SIG-M5 treated with dmso at 0.1 percent for 504 hours (cell line): ENCODE results near the gene STK33.

Source experiments
- DNase-seq: peaks from one replicate; lab custom pipeline; 2025; ENCODE audit not compliant: unreplicated experiment; lab: John Stamatoyannopoulos, UW

STK33 gene

DNA sequence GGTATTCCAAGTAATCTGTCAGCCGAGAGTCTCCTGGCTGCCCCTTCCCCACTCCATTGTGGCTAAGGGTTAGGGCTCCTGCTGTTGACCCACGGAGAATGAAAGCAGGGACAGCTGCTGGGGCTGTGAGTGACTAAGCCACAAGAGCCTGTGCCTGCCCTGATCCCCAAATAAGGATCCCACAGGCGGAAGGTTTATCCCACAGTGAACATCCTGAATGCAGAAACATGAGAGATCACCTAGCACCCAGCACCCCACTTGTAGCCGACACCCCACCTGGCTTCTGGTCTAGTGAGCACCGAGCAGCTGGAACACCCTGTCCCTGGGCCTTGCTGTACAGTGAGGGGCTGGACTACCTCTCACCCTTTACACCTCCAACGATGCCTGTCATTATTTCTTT lies 212.7 kb downstream of the STK33 start:
- DNase-seq: no peak

DNA sequence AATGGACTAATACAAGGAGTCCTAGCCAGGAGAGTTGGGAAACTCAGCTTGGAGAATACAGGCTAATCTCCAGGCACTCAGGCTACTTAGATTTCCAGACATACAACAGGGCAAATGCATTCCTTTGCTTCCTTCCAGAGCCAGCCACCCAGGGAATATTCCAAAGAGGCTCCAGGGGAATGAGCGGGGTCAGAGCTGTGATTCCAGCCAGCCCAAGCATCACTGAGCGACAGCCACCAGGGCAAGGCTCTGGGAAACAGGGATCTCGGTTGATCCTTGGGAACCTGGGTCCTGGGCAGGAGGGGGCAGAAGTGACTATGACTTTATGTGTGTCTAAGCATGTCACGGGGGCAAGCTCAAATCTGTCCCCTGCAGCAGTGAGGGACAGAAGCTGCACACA lies 218.1 kb downstream of the STK33 start:
- no peak for DNase-seq

DNA sequence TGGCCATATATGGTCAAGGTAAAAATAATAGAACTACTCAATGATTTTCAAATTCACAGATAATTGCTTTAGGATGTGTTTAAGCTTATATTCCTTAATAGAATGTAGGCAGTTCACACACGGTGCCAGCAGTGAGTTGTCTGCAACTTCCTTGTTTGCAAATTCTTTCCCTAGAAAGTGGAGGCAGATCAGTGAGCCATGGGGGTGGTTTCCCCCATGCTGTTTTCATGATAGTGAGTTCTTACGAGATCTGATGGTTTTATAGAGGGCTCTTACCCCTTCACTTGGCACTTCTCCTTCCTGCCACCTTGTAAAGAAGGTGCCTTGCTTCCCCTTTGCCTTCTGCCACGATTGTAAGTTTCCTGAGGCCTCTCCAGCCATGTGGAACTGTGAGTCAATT lies 218.6 kb downstream of the STK33 start:
- DNase-seq: no peak

DNA sequence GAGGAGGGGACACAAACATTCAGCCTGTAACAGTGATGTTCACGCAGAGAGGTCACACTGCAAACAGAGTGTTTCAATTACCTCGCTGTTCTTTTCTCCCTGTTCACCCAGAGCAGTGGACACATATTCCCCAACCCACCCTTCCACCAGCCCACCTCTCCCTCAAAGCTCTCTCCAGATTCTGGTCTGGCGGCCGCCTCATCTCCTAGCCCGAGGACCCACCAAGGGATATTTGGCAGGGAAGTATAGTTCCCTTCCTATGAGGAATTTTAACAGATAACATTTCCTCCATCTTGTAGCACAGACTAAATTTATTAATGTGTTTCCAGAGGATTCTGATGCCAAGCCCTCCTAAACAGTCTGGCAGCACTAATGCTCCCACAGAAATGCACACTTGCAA lies 219.3 kb downstream of the STK33 start:
- DNase-seq: no peak

DNA sequence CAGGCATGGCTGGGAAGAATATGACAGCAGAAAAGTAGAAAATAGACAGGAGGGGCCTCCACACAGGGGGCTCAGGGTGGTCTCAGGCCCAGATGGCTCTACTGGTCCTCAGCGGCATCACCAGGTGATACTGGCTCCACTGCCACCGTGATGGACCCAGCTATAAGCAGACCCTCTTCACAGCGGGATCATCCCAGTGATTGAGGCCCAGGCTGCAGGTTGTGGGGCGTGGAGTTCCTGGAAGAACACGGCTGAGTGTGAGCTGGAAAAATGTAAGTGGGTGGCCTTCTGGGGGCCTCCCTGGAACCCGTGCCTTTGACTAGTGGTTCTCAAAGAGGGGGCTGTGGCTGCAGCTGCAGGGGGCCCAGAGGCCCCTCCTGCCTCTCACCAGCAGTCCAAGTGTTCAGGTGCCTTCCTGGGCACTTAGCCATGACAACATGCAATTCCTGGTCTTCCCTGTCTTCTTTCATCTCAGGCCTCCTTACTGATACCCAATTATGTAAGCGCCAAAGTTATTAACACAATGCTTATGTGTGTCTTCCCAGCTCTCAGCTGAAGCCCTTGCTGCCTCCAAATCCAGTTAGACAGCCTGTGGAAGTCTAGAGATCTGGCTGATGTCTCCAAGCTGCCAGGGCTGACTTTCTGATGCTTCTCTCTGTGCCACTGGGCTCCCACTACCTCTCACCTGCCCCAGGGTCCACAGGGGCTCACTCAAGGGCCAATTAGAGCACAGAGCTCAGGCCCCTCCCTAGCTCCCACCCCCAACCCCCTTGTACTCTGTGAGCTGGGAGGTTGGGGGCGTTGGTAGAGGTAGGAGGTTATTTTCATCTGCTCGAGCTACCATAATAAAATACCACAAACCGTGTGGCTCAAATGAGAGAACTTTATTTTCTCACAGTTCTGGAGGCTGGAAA lies 220.3 kb downstream of the STK33 start:
- no peak for DNase-seq

DNA sequence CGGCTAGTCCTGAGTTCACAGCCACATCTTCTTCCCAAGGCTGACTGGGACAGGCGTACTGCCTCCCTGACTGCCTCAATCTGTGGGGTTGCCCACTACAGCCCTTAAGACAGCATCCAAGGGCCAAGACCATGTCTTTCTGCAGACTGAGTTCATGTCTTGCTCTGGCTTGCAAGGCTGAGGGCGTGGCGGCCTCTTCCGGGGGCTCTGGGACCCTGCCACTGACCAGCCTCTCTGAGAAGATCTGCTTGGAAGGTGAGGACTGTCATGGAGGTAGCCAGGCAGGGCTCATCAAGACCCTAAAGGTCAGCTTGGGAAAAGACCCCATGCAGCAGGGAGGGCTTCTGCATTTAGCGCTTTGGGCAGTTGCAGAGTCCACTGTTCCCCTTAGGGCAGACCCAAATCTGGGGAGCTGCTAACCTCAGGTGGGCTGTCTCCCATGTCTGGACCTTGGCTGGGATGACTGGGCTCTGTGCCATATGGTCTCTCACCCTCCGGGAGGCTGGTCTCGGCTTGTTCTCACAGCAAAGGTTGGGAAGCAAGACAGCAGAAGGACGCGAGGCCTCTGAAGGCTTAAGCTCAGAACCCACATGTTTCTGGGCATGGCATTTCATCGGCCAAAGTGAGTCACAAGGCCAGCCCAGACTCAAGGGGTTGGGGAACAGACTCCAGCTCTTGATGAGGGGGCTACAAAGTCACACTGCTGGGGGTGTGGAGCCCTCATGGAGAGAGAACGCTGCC lies 221.2 kb downstream of the STK33 start:
- no peak for DNase-seq

DNA sequence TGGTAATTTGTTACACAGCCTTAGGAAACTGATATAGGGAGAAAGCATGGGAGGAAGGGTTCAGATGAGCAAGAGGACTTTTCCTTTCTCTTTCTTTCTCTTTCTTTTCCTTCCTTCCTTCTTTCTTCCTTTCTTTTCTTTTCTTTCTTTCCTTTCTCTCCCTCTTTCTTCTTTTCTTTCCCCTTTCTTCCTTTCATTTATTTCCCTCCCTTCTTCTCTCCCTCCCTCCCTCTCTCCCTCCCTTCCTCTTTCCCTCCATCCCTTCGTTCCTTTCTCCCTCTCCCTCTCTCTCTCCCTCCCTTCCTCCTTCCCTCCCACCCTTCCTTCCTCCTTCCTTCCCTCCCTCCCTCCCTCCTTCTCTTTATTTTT lies 222.5 kb downstream of the STK33 start:
- no peak for DNase-seq

DNA sequence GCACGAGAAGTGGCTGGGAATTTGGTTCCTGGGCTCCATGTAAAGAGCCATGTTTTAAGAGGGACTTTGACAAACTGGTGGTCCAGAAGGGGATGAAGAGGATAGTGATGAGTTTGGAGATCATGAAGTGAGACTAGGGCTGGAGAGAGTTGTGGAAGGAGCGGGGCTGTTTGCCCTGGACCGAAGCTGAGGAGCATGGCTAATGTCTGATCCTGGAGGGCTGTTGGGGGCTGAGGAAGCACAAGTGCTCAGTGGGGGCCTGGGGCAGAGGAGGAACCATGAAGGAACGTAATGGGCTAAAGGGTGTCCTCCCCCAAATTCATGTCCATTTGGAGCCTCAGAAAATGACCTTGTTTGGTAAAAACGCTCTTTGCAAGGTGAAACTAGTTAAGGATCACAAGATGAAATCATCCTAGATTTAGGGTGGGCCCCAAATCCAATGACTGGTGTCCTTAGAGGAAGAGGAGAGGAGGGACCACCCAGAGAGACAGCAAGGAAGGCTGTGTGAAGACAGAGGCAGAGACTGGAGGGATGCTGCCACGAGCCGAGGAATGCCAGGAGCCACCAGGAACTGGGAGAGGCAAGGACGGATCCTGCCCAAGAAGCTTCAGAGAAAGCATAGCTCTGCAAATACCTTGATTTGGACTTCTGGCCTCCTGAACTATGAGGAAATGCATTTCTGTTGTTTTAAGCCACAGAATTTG lies 223.1 kb downstream of the STK33 start:
- DNase-seq: no peak

DNA sequence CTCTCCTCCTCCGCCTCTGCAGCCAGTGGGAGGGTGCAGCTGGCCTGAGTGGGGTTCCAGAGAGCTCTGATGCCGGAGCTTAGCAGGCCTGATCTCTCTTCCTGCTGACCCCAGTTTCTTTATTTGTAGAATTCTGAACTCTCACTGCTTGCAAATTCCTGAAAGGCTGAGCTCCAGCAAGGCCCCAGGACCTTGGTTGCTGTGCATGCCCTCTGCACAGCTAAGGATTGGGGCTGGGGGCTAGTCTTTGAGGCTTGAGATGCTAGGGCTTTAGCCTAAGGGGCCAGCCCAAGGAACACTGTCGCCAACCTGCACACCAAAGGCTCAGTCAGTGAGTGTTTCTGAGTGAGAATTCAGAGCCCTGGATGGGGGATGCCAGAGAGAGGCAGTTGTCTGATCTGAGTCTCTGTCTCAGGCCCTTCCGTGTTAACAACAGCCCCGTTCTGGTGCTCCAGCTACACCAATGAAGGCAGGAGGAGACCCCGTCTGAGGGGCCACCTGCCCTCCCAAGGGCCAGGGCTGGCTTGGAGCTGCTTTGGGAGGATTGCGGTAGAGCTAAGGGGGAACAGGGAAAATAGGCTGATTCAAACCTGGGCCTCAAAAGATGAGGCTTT lies 224.3 kb downstream of the STK33 start:
- DNase-seq: no peak

DNA sequence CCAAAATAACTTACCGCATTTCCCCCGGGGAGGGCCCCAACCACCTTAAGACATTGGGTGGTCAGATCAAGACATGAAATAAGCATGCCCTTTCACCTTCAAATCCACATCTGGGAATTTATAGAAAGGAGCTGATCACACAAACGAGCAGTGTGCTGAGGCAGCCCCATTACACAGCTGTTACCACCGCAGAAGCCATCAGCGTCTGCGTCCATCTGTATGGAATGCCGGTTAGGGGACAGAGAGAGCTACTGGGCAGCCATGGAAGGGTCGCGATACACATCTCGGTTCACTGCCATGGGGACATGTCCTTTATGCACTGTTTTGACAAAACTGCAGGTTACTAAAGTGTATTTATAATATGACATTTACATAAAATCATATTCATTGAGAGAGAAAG lies 225.3 kb downstream of the STK33 start:
- DNase-seq: no peak

DNA sequence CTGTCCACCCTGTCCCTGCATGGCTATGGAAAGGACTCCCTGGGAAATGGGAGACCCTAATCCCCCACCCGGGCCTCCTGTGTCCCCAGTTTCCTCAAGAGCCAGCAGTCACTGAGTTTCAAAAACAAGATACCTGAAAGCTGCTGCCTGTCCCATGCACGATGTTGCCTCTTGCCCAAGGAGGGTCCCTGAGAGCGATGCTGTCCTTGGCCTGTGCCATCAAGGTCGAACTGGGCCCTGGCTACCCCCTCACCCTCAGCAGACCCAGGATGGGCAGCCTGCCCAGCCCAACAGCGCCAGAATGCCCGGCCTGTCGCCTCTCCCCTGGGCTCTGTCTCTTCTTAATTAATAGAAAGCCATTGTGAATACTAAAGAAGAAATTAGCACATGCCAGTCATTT lies 225.8 kb downstream of the STK33 start:
- no peak for DNase-seq

DNA sequence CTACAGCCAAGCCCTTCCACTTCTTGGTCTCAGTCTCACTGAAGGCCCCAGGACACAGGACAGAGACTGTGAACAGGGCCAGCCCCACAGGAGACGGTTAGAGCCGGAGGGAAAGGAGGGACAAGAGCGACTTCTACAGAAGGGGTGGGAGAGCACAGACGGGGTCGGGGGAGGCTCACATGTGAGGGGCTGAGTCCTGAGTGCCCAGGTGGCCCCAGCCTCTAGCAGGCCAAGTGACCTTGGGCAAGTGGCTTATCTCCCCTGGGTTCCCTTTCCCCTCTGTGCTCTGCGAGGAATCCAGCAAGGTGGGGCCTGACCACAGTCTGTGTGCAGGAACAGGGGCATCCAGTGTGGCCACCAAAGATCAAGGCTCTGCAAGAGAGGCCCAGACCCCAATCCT lies 227.7 kb downstream of the STK33 start:
- DNase-seq: no peak

DNA sequence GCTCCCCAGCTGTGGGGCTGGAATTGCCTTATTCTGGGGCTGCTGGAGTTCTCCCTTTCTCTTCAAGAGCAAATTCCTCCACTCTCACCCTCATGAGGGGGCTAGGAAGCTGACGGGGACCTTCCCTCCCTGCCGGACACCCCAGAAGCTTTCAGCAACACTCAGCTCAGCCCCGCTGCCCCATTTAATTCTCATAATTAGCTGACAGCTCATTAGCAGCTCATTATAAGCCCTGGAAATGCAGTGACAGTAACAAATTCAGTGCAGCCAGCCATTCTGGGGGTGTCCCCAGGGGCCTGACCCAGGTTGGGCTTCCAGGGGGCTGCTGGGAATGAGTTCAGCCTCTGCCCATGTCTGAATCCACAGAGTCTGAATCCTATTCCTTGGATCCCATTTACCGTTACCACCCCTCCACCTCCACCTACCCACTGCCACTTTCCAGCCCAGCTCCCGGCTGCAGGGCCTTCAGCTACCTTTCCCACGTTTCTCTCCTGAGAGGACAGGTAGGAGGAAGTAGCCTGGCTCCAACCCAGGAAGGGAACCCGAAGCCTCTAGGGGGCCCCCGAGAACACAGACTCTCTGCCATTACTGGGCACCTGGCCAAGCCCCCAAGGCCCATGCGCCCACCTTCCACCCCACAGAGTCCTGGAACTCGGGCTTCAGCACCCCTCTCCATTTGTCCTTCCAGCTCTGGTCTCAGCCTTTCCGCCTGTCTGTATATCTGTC lies 228.6 kb downstream of the STK33 start:
- DNase-seq: no peak

DNA sequence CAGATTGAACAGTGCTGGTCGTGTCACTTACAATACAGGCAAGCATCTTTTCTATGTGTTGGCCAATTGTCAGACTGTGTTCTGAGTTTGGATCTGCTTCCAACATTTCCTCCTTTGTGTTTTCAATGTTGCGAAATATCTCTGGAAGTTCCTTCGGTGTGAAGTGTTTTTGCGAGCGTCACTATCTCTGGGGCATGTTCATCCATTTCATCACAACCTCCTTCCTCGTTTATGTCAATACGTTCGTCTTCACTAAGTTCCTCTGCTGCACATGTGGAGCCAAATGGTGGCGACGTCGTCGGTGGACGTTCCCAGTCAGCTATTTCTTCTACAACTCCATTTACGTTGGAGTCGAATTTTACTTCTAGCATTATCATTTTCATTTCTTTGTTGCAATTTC lies 230.1 kb downstream of the STK33 start:
- DNase-seq: no peak

DNA sequence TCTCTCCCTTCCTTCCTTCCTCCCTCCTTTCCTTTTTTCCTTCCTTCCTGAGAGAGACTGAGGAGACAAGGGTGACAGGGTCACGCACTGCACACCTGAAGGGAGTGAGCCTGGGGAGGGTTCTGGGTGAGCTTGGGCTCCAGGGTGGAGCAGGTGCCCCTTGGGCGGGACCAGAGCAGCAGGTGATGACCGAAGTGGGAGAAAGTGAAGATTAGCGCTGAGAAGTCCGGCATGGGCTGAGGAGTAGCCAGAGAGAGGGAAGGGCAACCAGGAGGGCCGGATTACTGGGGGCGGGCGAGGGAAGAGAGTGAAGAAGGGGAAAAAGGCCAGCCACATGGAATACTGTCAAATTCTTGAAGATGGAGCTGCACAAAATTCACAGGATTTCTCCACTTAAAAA lies 231.1 kb downstream of the STK33 start:
- no peak for DNase-seq

DNA sequence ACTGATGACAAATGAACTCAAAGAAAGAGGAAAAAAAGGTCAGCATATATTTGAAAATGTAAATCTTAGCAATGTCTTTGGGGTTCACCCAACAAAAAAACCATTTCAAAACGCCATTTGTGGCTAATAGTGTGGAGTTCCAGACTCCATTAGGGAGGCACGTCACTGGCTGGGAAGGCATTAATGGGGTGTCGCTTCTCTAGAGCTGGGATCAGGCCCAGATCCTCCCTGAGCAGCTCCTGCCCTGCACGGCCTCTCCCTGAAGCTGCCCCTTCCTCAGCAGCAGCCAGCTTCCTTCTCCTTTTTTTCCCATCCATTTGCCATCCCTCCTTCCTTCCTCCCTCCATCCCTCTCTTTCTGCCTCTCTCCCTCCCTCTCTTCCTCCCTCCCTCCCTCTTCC lies 231.5 kb downstream of the STK33 start:
- DNase-seq: no peak

DNA sequence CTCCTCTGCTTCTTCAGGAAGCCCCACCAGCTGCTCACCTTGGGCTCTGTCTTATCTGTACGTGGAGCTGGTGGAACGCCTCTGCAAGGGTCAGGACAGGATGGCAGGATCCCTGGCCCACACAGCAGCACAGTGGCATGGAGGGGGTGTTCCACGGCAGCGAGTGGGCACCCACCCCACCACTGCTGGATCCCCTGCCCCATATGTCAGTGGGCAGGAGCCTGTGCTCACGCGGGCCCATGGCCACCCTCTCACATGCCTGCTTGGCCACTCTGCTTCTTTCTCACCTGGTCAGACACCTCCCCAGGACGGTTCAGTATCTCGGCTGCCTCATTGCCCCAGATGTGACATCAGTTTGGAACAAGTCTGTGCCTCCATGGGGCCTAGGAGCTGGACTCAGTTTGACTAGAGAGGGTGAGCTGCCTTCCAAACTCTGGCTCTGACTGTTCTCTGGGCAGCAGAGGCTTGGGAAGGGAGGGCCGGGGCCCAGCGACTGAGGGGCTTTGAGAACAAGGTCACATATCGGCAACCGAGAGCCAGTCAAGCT lies 232.3 kb downstream of the STK33 start:
- no peak for DNase-seq

DNA sequence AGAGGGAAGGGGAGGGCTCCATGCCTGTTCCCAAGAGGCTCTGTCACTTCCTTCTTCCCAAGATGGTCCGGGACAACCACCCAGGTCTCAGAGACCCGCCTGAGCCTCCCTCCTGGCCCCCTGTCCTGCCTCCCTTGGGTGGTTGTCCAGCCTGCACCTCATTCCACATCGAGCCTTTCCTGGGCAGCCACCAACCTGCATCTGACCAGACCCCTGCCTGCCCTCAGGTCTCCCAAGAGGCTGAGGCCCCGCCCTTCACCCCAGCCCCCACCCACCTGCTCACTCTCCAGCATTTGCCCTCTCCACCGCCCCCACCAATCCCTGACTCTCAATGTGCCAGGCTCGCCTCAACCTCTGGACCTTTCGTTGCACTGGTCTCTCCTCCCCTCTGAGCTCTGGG lies 232.8 kb downstream of the STK33 start:
- no peak for DNase-seq

DNA sequence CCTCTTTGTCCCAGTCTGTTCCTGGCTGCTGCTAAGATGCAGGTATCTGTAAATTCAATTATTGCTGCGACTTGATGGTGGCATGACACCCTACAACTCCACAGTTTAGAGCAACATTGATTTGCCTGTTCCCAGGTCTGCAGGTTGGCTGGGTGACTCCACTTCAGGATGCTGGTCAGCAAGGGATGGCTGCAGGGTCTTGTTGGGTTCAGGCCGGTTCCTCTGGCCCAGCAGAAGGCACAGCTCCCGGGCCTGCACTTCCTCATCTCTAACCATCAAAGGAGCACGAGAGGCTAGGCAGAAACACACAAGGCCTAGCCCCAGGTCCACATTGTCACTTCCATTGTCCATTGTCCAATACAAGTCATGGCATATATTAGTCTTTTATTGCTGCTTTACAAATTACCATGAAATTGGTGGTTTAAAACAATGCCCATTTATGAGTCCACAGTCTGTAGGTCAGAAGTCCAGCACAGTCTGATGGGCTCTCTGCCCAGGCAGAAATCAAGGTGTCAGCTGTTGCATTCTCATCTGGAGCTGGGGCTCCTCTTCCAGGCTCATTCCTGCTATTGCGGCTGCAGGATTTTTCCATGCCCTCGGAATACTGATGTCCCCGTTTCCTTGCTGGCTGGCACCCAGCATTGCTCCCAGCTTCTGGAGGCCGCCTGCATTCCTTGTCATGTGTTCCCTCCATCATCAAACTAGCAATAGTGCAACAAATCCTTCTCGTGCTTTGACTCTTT lies 233.8 kb downstream of the STK33 start:
- DNase-seq: no peak

DNA sequence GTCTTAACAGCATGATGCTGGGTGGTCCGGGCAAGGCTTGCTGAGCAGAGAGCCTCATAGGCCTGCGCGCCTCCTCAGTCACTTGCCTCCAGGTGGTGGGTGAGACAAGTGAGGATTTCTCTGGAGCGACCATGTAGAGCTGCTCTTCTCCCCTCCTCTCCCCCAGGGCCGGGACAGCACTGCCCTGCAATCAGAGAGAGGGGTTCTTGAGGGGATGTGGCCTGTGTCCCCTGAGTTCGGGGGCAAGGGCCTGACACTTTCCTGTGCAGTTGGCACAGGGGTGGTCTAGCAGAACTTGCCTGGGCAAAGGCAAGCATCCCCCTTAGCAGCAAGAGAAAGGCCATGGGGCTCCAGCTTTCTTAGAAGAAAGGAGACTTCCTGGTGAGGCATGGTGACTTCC lies 234.5 kb downstream of the STK33 start:
- DNase-seq: no peak
